GM23338 (cell line): ENCODE data around the gene DOCK4. TPM values are rescaled to one million over a fixed set of nuclear protein-coding genes. Genes with fewer than 3 reads are reported as not detected.

Experiments
- ATAC-seq: fragments of 200-7000 bp; cut with Tn5 transposase; 3 replicates; pipeline ENCODE4 v1.9.1; 2020
- DNase-seq: peaks from one replicate; pipeline ENCODE4 v3.0.0-alpha.2; 2015; ENCODE audit warnings: low spot score
- H2AFZ ChIP-seq: fragments of 200-600 bp; sonication (generic); 2 replicates; pipeline ENCODE4 v1.8.0; 2016; ENCODE audit warnings: antibody characterized with exemption, mild to moderate bottlenecking, moderate library complexity
- H3F3A ChIP-seq: fragments of 200-600 bp; sonication (generic); replicated peaks from 2 replicates; pipeline ENCODE4 v1.8.0; 2017; ENCODE audit warnings: antibody characterized with exemption, mixed run types, low read depth
- H3K27ac ChIP-seq: fragments of 200-600 bp; sonication (generic); 2 replicates; pipeline ENCODE4 v1.6.1; 2016; ENCODE audit warnings: low read depth
- H3K27me3 ChIP-seq: fragments of 200-600 bp; sonication (generic); 2 replicates; pipeline ENCODE4 v1.8.0; 2016; ENCODE audit warnings: mild to moderate bottlenecking, mixed run types, moderate library complexity; ENCODE audit not compliant: insufficient read depth
- H3K36me3 ChIP-seq: fragments of 200-600 bp; sonication (generic); 2 replicates; pipeline ENCODE4 v1.8.0; 2016; ENCODE audit warnings: mild to moderate bottlenecking; ENCODE audit not compliant: insufficient read depth
- H3K4me1 ChIP-seq: fragments of 200-600 bp; sonication (generic); 2 replicates; pipeline ENCODE4 v1.8.0; 2016; ENCODE audit warnings: mild to moderate bottlenecking, moderate library complexity; ENCODE audit not compliant: insufficient read depth
- H3K4me2 ChIP-seq: fragments of 200-600 bp; sonication (generic); 2 replicates; pipeline ENCODE4 v1.7.1; 2017; ENCODE audit warnings: mixed run types
- H3K4me3 ChIP-seq: fragments of 200-600 bp; sonication (generic); 2 replicates; pipeline ENCODE4 v1.6.1; 2016; ENCODE audit warnings: mixed run types
- H3K79me2 ChIP-seq: fragments of 200-600 bp; sonication (generic); replicated peaks from 2 replicates; pipeline ENCODE4 v1.8.0; 2017; ENCODE audit warnings: mild to moderate bottlenecking; ENCODE audit not compliant: insufficient read depth
- H3K9me2 ChIP-seq: fragments of 200-600 bp; sonication (generic); 2 replicates; pipeline ENCODE4 v1.8.0; 2017; ENCODE audit not compliant: insufficient read depth
- H4K20me1 ChIP-seq: fragments of 200-600 bp; sonication (generic); replicated peaks from 2 replicates; pipeline ENCODE4 v1.8.0; 2017; ENCODE audit warnings: mild to moderate bottlenecking; ENCODE audit not compliant: insufficient read depth
- H3K27ac Mint-ChIP-seq: 2 replicates; pipeline ENCODE4 v1.8.0; 2020; ENCODE audit warnings: inconsistent platforms, mild to moderate bottlenecking, moderate library complexity, mixed read lengths
- H3K27me3 Mint-ChIP-seq: 3 replicates; pipeline ENCODE4 v1.8.0; 2022; ENCODE audit warnings: low read depth, mild to moderate bottlenecking, moderate library complexity, mixed read lengths, inconsistent platforms; ENCODE audit not compliant: insufficient read depth, poor library complexity
- H3K36me3 Mint-ChIP-seq: 3 replicates; pipeline ENCODE4 v1.8.0; 2021; ENCODE audit warnings: low read depth, mild to moderate bottlenecking, inconsistent platforms, moderate library complexity, mixed read lengths
- H3K4me1 Mint-ChIP-seq: 3 replicates; pipeline ENCODE4 v1.8.0; 2020; ENCODE audit warnings: mild to moderate bottlenecking, inconsistent platforms, mixed read lengths
- H3K4me3 Mint-ChIP-seq: 3 replicates; pipeline ENCODE4 v1.8.0; 2021; ENCODE audit warnings: moderate library complexity, mild to moderate bottlenecking, inconsistent platforms, mixed read lengths
- H3K9me3 Mint-ChIP-seq: 3 replicates; pipeline ENCODE4 v1.8.0; 2020; ENCODE audit warnings: moderate library complexity, mild to moderate bottlenecking, inconsistent platforms, mixed read lengths
- CREB1 ChIP-seq: fragments of 250-450 bp; sonication (Bioruptor Pico); IDR thresholded peaks from 2 replicates; pipeline ENCODE4 v1.5.0; 2020; ENCODE audit warnings: low read depth, mild to moderate bottlenecking, moderate library complexity
- ETS1 ChIP-seq: IDR thresholded peaks from 2 replicates; pipeline ENCODE4 v1.6.1; 2016; ENCODE audit warnings: antibody characterized with exemption
- EZH2 ChIP-seq: fragments of 200-600 bp; sonication (generic); IDR thresholded peaks from one replicate; pipeline ENCODE4 v1.8.0; 2017; ENCODE audit warnings: antibody characterized with exemption, mild to moderate bottlenecking, low read depth; ENCODE audit not compliant: unreplicated experiment
- EZH2phosphoT487 ChIP-seq: fragments of 200-600 bp; sonication (generic); IDR thresholded peaks from one replicate; pipeline ENCODE4 v1.8.1; 2018; ENCODE audit warnings: antibody characterized with exemption; ENCODE audit not compliant: unreplicated experiment
- JUNB ChIP-seq: IDR thresholded peaks from one replicate; pipeline ENCODE4 v1.6.1; 2016; ENCODE audit warnings: antibody characterized with exemption; ENCODE audit not compliant: unreplicated experiment
- POLR2AphosphoS5 ChIP-seq: IDR thresholded peaks from 2 replicates; pipeline ENCODE4 v1.6.1; 2016; ENCODE audit warnings: antibody characterized with exemption, low read depth
- STAT1 ChIP-seq: IDR thresholded peaks from one replicate; pipeline ENCODE4 v1.6.1; 2016; ENCODE audit warnings: antibody characterized with exemption; ENCODE audit not compliant: unreplicated experiment
- ZNF114 ChIP-seq: fragments of 250-450 bp; sonication (Bioruptor Pico); IDR thresholded peaks from 2 replicates; pipeline ENCODE4 v1.5.0; 2020; ENCODE audit warnings: mild to moderate bottlenecking, moderate library complexity
- ZNF462 ChIP-seq: fragments of 250-450 bp; sonication (Bioruptor Pico); IDR thresholded peaks from 2 replicates; pipeline ENCODE4 v1.5.0; 2020; ENCODE audit warnings: mild to moderate bottlenecking, moderate library complexity
- polyA plus RNA-seq: library from polyadenylated mRNA; unstranded; fragments of >200 nt; fragmentation: Nextera tagmentation; extraction: Ambion mirVana; gene quantifications from 2 replicates; pipeline ENCODE4 v1.2.1, GENCODE V29; 2016
- total RNA-seq: library from RNA; depleted of rRNA; stranded (reverse); fragments of >200 nt; shearing (Covaris generic); gene quantifications from 2 replicates; pipeline ENCODE4 v1.2.3, GENCODE V29; 2014
- TF ChIP-seq, protein P1 (sequence below), 2 experiments: fragments of 200-600 bp in 1 of 2; sonication (generic) in 1 of 2; conservative IDR thresholded peaks; 2 replicates each; pipeline versions ENCODE4 v1.5.1 to v1.6.1; 2016 to 2017; ENCODE audit warnings: antibody characterized with exemption in 2 of 2, low read depth in 2 of 2, mild to moderate bottlenecking in 2 of 2, moderate library complexity in 1 of 2

DOCK4 gene
- total and polyA plus RNA-seq, 2 experiments from 2014 or later, result 6.3 to 33.8 TPM

DNA sequence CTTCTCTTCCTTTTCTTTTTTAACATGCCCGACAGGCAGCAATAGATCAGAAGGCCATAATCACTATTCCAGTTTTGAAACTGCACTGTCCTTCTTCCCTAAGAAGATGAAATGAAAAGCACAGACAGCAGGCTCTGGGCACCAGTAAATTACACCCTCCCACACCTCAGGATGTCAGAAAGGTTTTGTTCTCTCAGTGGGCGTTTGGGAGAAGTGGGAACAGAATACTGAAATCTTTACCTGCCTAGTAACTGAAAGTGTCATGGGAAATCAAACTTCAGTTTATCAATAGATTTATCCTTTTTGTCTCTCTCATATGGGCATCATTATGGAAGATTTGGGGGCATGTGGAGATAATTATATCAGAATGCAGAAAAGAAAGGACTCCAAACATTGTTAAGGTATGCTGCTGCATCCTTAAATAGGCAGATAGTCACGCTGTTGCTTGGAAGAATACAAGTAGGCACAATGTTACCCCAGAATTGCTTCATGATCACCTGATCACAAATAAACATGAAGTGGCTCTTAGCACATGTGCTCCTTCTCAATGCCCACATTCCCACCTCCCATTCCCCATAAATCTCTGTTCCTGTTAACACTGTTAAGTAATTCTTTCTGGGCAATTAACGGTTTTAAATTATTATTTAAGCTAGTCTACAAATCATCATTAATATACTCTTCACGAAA lies 113.3 kb downstream of the DOCK4 start:
- Mint-ChIP-seq H3K36me3 (peaks cover 5% of the 10 kb centered on the region; the same call in 2 of the 3 replicates), H3K4me3 (no peak overlapping the region), H3K27me3 (no peaks in the 10 kb centered on the region), H3K27ac (no peak overlapping the region; the same call in 1 of the 2 replicates), H3K4me1 (peaks cover 34% of the 10 kb centered on the region), H3K9me3 (peaks cover 2% of the 10 kb centered on the region; the same call in 1 of the 3 replicates)
- no peak for TF ChIP-seq EZH2
- TF ChIP-seq ZNF114 (CRISPR knock-in tag), result no peak
- TF ChIP-seq, protein P1, sequence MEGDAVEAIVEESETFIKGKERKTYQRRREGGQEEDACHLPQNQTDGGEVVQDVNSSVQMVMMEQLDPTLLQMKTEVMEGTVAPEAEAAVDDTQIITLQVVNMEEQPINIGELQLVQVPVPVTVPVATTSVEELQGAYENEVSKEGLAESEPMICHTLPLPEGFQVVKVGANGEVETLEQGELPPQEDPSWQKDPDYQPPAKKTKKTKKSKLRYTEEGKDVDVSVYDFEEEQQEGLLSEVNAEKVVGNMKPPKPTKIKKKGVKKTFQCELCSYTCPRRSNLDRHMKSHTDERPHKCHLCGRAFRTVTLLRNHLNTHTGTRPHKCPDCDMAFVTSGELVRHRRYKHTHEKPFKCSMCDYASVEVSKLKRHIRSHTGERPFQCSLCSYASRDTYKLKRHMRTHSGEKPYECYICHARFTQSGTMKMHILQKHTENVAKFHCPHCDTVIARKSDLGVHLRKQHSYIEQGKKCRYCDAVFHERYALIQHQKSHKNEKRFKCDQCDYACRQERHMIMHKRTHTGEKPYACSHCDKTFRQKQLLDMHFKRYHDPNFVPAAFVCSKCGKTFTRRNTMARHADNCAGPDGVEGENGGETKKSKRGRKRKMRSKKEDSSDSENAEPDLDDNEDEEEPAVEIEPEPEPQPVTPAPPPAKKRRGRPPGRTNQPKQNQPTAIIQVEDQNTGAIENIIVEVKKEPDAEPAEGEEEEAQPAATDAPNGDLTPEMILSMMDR (conservative IDR thresholded peaks at IDR 0.05; ENCODE audit: low read depth in 2 of 2), result no peak
- no peak for TF ChIP-seq EZH2phosphoT487
- TF ChIP-seq CREB1 (CRISPR knock-in tag), result no peak
- TF ChIP-seq ETS1, result no peak
- Histone ChIP-seq H3K36me3 (no peaks in the 10 kb centered on the region), H3K4me1 (peaks cover 12% of the 10 kb centered on the region), H3K4me2 (no peak overlapping the region), H3K4me3 (no peak overlapping the region), H3K9me2 (peaks cover 4% of the 10 kb centered on the region; the same call in 1 of the 2 replicates), H3K79me2 (peaks cover 43% of the 10 kb centered on the region), H3K27me3 (no peaks in the 10 kb centered on the region), H2AFZ (no peak overlapping the region), H3F3A (no peaks in the 10 kb centered on the region), H4K20me1 (no peaks in the 10 kb centered on the region), H3K27ac (no peak overlapping the region)
- ATAC-seq (no peak), DNase-seq (no peak)

- Histone ChIP-seq H3F3A (no peaks in the 10 kb centered on the region), H3K4me1 (peaks cover 12% of the 10 kb centered on the region), H3K4me2 (no peak overlapping the region), H2AFZ (no peak overlapping the region), H3K27ac (no peak overlapping the region), H3K79me2 (peaks cover 43% of the 10 kb centered on the region), H3K9me2 (peaks cover 4% of the 10 kb centered on the region; the same call in 1 of the 2 replicates), H4K20me1 (no peaks in the 10 kb centered on the region), H3K4me3 (no peak overlapping the region), H3K36me3 (no peaks in the 10 kb centered on the region), H3K27me3 (no peaks in the 10 kb centered on the region)
- no peak overlapping the region for H3K4me3 Mint-ChIP-seq
- peaks cover 2% of the 10 kb centered on the region; the same call in 1 of the 3 replicates for H3K9me3 Mint-ChIP-seq
- no peaks in the 10 kb centered on the region for H3K27me3 Mint-ChIP-seq
- H3K36me3 Mint-ChIP-seq, result peaks cover 5% of the 10 kb centered on the region; the same call in 2 of the 3 replicates
- ATAC-seq (no peak), DNase-seq (no peak)
- peaks cover 35% of the 10 kb centered on the region for H3K4me1 Mint-ChIP-seq
- H3K27ac Mint-ChIP-seq, result no peak overlapping the region; the same call in 1 of the 2 replicates
- TF ChIP-seq JUNB, result no peak
- TF ChIP-seq STAT1, result no peak
- TF ChIP-seq, protein P1 (conservative IDR thresholded peaks at IDR 0.05; ENCODE audit: low read depth in 2 of 2), result no peak
- TF ChIP-seq POLR2AphosphoS5, result no peak
- no peak for TF ChIP-seq ZNF462 (CRISPR knock-in tag)
- TF ChIP-seq ZNF114 (CRISPR knock-in tag), result no peak
Observed at GRCh38 chr7:112092306-112092705, 113.9 kb downstream of the DOCK4 start.
